GM21381 (cell line): Measurements from ENCODE around the gene TMEM92.
"Not testable (repeated sequence)": the region's sequence is repeated elsewhere in the genome, so short reads cannot be mapped to it uniquely, and the experiment has no call there.

Experiments
- ATAC-seq: cut with Tn5 transposase; IDR thresholded peaks from one replicate; pipeline ENCODE4 v1.9.1; 2021; ENCODE audit warnings: mild to moderate bottlenecking, moderate library complexity; ENCODE audit not compliant: unreplicated experiment

The TMEM92 gene

DNA sequence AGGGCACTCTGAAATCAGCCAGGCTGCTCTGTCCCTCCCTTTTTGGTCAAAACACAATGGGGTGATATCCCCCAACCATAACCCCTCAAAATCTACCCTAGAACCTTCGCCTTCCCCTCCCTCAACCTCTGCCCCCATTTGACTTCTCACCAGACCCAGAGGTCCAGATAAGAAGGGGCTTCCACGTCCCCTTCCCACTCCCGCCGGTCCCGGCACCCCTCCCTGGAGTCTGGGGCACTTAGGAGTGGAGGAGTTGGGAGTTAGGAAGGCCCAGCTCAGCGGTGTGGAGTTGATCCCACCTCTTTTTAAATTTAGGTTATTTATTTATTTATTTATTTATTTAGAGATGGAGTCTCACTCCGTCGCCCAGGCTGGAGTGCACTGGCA, 619 bp upstream of the TMEM92 start:
- ATAC-seq = no peak

GRCh38 chr17:50274897-50275221, 593 bp downstream of the TMEM92 start:
- no peak for ATAC-seq

DNA sequence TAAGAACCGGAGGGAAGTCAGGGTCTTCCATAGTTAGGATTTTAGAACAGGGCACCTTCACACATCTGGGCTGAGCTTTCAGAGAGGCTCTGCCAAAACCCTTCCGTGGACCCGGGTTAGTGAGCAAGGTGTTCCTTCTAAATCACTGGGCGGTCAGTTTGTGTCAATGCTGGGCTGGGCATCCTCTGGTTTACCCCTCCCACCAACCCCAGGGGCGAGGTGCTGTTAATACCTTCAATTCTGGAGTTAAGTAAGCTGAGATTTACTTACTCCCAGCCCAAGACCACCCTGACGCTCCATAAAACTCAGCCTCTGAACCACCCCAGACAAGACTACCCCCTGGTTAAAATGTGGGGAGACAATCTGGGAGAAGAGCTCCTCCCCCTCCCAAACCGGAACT, 1.0 kb downstream of the TMEM92 start:
- ATAC-seq = no peak

- ATAC-seq = no peak
These were observed 2.5 kb downstream of the TMEM92 start for GRCh38 chr17:50276588-50277356.

DNA sequence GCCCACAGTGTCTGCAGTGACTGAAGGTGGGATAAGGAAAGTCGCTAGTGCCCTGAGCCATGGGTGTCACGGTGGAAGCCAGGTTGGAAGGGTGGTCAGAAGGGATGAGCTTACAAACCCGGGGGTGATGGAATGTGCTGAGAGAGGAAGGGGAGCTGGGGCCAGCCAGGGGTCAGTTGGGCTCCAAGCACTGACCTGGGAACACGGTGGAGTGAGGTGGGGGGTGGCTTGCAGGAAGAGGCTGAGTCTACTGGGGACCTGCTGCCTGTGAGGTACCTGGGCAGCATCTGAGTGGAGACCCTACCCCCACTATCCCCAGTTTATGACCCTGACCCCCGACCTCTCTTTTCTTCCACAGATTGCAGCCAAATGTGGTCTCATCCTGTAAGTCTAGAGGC, 3.1 kb downstream of the TMEM92 start:
- no peak for ATAC-seq

GRCh38 chr17:50278526-50279180, 4.4 kb downstream of the TMEM92 start:
- no peak for ATAC-seq

GRCh38 chr17:50279181-50279526, 4.9 kb downstream of the TMEM92 start:
- ATAC-seq = no peak

DNA sequence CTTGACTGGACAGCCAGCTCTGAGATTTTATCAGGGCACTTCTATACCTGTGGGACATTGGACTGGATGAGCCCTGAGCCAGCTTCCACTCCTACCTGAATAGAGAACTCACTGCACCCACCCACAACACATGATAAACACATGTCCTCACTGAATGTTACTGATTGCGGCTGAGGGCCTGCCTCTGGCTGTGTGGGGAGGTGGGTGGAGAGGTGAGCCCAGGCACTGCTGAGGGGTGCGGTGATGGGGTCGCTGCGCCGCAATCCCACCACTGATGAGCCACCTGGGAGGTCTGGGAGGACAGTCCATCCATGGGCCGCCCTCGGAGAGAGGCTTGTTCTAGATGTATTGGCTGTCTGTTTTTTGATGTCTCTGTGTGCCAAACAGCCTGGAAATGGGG, 5.4 kb downstream of the TMEM92 start:
- ATAC-seq = no peak

GRCh38 chr17:50280068-50280467, 5.8 kb downstream of the TMEM92 start:
- ATAC-seq = no peak

GRCh38 chr17:50280801-50281441, 6.7 kb downstream of the TMEM92 start:
- ATAC-seq = no peak

- ATAC-seq = no peak
These were observed 7.6 kb downstream of the TMEM92 start for GRCh38 chr17:50281739-50282401.

- no peak for ATAC-seq
These were observed 9.0 kb downstream of the TMEM92 start for GRCh38 chr17:50283246-50283645.

GRCh38 chr17:50283714-50284113, 9.4 kb downstream of the TMEM92 start:
- no peak for ATAC-seq

DNA sequence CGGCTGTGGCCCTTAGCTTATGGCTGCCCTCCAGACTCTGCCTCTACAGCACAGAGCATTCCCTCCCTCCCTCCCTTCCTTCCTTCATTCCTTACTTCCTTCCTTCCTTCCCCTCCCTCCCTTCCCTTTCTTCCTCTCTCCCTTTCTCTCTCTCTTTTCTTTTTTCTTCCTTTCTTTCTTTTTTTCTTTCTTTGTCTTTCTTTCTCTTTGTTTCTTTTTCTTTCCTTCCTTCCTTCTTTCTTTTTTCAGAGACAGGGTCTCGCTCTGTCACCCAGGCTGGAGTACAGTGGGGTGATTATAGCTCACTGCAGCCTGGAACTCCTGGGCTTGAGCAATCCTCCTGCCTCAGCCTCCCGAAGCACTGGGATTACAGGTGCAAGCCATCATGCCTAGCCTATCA, 11.7 kb downstream of the TMEM92 start:
- ATAC-seq = no peak

GRCh38 chr17:50287302-50287701, 13.0 kb downstream of the TMEM92 start:
- ATAC-seq = not testable (repeated sequence)

GRCh38 chr17:50288306-50288705, 14.0 kb downstream of the TMEM92 start:
- no peak for ATAC-seq

DNA sequence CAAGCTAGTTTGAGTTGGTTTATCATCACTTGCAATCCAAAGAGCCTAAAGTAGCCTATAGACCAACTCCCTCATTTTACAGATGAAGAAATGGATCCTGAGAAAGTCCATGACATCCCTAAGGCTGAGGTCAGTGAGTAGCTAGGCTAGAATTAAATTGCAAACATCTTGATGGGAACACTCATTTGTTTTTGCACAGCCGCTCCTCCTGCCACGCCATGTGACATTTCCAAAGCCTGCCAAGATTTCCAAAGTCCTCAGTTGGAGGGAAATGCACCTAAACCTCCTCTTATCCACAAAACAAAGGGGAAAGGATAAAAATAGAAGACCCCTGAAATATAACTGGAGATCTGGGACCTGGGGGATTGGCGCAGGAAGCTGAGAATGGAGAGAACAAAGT, 15.0 kb downstream of the TMEM92 start:
- ATAC-seq = no peak

- ATAC-seq = no peak
These were observed 15.9 kb downstream of the TMEM92 start for GRCh38 chr17:50289991-50290702.

GRCh38 chr17:50290933-50291332, 16.7 kb downstream of the TMEM92 start:
- no peak for ATAC-seq

GRCh38 chr17:50292465-50292864, 18.2 kb downstream of the TMEM92 start:
- ATAC-seq = no peak

GRCh38 chr17:50295021-50295420, 20.8 kb downstream of the TMEM92 start:
- no peak for ATAC-seq
